Stimulated activated CD8-positive, alpha-beta memory T cell treated with anti-CD3 and anti-CD28 coated beads, Interleukin-7, amount 100 ng/mL, for 1 hour (primary cell): ENCODE results near the gene EIF2S3B.
"Not testable (repeated sequence)": the region's sequence is repeated elsewhere in the genome, so short reads cannot be mapped to it uniquely, and the experiment has no call there.

Experiments used
- DNase-seq, 2 donors: peaks; one replicate each; pipeline ENCODE4 v3.0.0-alpha.2; 2020; ENCODE audit warnings: low read depth in 2 of 2

Gene EIF2S3B

GRCh38 chr12:10505620-10506019 lies at the start of gene EIF2S3B:
EIF2S3B (plus strand) TSS chr12:10505890; CDS start chr12:10505903, 13 bp downstream.
- DNase-seq = no peak

DNA sequence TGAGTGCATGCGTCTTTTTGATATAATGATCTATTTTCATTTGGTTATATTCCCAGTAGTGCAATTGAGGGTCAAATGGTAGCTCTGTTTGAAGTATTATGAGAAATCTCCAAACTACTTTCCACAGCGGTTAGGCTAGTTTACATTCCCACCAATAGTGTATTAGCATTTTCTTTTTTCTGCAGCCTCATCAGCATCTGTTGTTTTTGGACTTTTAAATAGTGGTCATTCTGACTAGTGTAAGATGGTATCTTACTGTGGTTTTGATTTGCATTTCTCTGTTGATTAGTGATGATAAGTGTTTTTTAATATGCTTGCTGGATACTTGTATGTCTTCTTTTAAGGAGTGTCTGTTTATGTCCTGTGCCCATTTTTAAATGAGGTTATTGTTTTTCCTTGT lies 48.8 kb upstream of the EIF2S3B start:
- DNase-seq = no peak

DNA sequence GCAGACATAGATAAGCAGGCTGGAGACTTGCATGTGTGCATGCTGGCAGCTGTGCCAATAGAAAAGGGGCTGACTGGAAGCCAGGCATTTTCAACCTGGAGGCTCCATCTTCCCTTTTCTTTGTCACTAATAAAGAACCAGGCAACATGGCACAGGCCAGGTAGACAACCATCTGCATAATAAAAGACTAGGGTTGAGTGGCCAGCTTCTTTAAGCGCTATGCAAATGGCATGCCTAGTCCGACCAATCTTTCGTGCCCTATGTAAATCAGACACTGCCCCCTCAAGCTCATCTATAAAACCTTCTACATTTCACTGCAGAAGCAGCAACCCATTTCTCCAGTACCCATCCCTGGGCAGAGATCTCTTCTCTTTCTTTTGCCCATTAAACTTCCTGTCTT lies 47.9 kb upstream of the EIF2S3B start:
- no peak for DNase-seq

DNA sequence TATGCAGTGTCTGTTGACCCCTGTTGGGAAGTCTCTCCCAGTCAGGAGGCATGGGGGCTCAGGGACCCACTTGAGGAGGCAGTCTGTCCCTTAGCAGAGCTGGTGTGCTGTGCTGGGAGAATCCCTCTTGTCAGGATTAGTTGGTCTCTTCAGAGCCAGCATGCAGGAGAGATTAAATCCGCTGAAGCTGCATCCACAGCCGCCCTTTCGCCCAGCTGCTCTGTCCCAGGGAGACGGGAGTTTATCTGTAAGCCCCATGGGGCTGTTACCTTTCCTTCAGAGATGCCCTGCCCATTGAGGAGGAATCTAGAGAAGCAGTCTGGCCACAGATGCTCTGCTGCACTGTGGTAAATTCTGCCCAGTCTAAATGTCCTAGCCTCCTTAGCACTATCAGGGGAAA lies 39.4 kb upstream of the EIF2S3B start:
- DNase-seq = no peak

DNA sequence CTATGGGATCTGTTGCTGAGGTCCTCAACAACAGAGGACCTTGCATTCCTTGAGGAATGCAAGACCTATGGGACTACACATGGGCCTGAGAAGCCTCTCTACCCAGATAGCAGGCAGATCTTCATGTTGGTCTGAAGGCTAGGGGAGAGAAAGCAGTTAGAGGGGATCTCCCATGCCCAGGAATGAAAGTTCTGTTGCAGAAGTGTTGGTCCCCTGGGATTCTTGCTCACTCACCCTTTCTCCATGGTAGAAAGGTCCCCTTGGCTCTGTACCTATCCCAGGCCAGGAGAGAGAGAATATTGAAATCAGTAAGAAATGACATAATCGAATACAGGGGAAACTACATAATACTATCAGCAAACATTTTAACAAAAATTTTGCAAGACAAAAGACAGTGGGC lies 36.0 kb upstream of the EIF2S3B start:
- no peak for DNase-seq

DNA sequence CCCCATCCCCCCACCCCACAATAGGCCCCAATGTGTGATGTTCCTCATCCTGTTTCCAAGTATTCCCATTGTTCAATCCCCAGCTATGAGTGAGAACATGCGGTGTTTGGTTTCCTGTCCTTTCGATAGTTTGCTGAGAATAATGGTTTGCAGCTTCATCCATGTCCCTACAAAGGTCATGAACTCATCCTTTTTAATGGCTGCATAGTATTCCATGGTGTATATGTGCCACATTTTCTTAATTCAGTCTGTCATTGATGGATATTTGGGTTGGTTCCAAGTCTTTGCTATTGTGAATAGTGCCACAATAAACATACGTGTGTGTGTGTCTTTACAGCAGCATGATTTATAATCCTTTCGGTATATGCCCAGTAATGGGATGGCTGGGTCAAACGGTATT lies 32.9 kb upstream of the EIF2S3B start:
- not testable (repeated sequence) for DNase-seq

- not testable (repeated sequence) for DNase-seq
Measured at GRCh38 chr12:10481901-10482300, 23.8 kb upstream of the EIF2S3B start.

DNA sequence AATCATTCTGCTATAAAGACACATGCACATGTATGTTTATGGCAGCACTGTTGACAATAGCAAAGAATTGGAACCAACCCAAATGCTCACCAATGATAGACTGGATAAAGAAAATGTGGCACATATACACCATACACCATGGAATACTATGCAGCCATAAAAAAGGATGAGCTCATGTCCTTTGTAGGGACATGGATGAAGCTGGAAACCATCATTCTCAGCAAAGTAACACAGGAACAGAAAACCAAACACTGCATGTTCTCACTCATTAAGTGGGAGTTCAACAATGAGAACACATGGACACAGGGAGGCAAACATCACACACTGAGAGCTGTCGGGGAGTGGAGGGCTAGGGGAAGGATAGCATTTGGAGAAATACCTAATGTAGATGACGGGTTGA lies 18.4 kb upstream of the EIF2S3B start:
- DNase-seq = not testable (repeated sequence)

GRCh38 chr12:10491766-10492165 lies 13.9 kb upstream of the EIF2S3B start:
- no peak for DNase-seq

GRCh38 chr12:10497602-10498001 lies 8.1 kb upstream of the EIF2S3B start:
- DNase-seq = peak; percentile 36 to 49

DNA sequence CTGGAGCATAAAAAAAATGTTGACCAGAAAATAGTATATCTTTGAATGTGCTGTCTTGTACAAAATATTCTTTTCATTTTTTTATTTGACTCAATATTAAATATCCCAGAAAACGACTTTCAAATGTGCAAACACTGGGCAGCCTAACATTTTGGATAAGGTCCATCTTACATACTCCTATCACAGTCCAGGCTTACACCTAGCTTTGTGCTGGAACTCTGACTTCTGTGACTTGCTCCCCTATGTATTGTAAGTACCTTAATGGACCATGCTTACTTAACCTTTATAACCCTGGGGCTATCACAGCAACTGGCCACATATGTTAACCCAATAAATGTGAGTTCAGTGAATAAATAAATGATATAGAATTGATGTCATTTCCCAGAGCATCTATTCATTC lies 7.6 kb upstream of the EIF2S3B start:
- no peak for DNase-seq

GRCh38 chr12:10501030-10501429 lies 4.7 kb upstream of the EIF2S3B start:
- DNase-seq = no peak

GRCh38 chr12:10503460-10503859 lies 2.2 kb upstream of the EIF2S3B start:
- DNase-seq = no peak

DNA sequence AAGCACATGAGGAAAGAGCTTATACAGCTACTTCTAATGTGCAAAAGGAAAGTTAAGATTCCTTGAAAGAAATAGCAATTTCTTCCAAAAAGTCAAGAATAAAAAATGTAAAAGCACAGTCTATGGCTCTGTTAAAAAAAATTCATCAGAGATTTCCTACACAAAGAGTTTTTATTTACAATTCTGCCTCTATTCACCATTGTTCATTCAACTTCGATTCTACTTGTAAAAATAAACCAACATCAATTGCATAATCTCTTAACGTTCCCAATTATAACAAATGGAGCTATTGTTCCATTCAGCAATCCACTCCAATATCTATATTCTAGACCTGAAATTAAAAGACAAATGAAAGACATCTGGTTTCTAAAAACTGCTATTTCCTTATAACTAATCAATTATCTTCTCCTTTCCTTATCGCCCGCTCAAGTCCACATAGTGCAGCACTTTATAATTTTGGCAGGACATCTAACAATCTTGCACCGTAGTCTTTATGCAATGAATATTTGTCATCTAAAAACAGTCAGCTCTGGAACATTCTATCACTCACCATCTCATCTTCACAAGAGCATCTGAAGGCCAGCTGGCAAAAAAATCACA lies 6.2 kb downstream of the EIF2S3B start:
- no peak for DNase-seq

- DNase-seq = no peak
Measured at GRCh38 chr12:10512798-10513197, 7.1 kb downstream of the EIF2S3B start.

- DNase-seq = no peak
Measured at GRCh38 chr12:10521555-10521954, 15.9 kb downstream of the EIF2S3B start.

GRCh38 chr12:10528174-10528953 lies 22.7 kb downstream of the EIF2S3B start:
- DNase-seq = no peak

DNA sequence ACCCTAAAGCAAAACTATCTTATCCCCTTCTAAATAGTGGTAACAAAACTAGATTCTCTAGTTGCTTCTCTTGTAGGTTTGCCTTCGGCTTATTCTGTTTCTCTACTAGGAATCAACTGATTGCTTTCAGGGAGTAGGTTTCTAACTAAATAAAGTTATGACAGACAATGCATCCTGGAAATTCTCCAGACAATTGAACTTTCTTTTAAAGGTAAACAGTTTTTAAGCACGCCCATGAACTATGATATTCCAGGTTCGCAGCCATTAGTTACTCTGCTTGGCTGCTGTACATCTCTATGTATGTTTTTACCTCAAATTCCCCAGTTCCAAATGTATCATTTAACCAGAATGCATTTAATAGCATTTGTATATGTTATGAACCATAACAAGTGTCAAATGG lies 23.9 kb downstream of the EIF2S3B start:
- no peak for DNase-seq

DNA sequence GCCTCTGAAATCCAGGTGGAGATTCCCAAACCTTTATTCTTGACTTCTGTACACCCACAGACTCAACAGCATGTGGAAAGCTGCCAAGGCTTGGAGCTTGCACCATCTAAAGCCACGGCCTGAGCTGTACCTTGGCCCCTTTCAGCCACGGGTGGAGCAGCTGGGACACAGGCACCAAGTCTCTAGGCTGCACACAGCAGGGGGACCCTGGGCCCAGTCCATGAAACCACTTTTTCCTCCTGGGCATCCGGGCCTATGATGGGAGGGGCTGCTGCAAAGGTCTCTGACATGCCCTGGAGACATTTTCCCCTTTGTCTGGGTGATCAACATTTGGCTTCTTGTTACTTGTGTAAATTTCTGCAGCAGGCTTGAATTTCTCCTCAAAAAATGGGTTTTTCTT lies 32.0 kb downstream of the EIF2S3B start:
- DNase-seq = no peak

- DNase-seq = no peak
Measured at GRCh38 chr12:10540776-10541205, 35.1 kb downstream of the EIF2S3B start.

- no peak for DNase-seq
Measured at GRCh38 chr12:10543499-10543898, 37.8 kb downstream of the EIF2S3B start.

GRCh38 chr12:10551375-10551774 lies 45.7 kb downstream of the EIF2S3B start:
- DNase-seq = no peak

DNA sequence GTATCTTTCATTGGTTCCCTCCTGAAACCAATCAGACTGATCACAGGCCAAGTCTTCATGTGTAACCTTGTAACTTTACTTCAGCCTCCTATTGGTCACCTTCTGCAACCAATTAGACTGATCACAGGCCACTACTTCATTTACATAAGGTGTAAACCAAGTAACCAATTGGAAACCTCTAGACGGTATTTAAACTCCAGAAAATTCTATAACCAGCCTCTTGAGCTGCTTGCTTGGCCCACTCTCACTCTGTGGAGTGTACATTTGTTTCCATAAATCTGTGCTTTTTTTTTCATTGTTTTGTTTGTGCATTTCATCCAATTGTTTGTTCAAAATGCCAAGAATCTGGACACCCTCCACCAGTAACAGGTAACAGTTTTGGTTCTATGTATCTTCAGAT lies 47.5 kb downstream of the EIF2S3B start:
- no peak for DNase-seq
